Endothelial cell (in vitro differentiated cells): ENCODE results near the gene CD248. TPM values are rescaled to one million over a fixed set of nuclear protein-coding genes. Genes with fewer than 3 reads are reported as not detected.

Experiments used
- DNase-seq: peaks from one replicate; pipeline ENCODE4 v3.0.0; 2021; ENCODE audit warnings: low spot score
- H3K27ac Mint-ChIP-seq: one replicate; pipeline ENCODE4 v1.8.0; 2021; ENCODE audit warnings: mixed read lengths, inconsistent platforms; ENCODE audit not compliant: unreplicated experiment
- H3K27me3 Mint-ChIP-seq: one replicate; pipeline ENCODE4 v1.8.0; 2021; ENCODE audit warnings: mild to moderate bottlenecking, moderate library complexity, mixed read lengths, inconsistent platforms; ENCODE audit not compliant: unreplicated experiment
- H3K36me3 Mint-ChIP-seq: one replicate; pipeline ENCODE4 v1.8.0; 2021; ENCODE audit warnings: mild to moderate bottlenecking, low read depth, mixed read lengths, inconsistent platforms; ENCODE audit not compliant: unreplicated experiment
- H3K4me1 Mint-ChIP-seq: one replicate; pipeline ENCODE4 v1.8.0; 2021; ENCODE audit warnings: mild to moderate bottlenecking, mixed read lengths, inconsistent platforms; ENCODE audit not compliant: unreplicated experiment
- H3K4me3 Mint-ChIP-seq: one replicate; pipeline ENCODE4 v1.8.0; 2021; ENCODE audit warnings: mild to moderate bottlenecking, mixed read lengths, inconsistent platforms; ENCODE audit not compliant: unreplicated experiment
- H3K9me3 Mint-ChIP-seq: one replicate; pipeline ENCODE4 v1.8.0; 2021; ENCODE audit warnings: mixed read lengths, inconsistent platforms; ENCODE audit not compliant: unreplicated experiment
- total RNA-seq: library from RNA; stranded (reverse); fragmentation: NEBNext Ultra II Directional; extraction: Animal tissue kit (Norgen Biotek cat#: 25700); gene quantifications from one replicate; pipeline ENCODE4 v1.2.1, GENCODE V29; 2021; ENCODE audit not compliant: unreplicated experiment
- TF ChIP-seq, protein P1 (sequence below): fragments of 200-600 bp; sonication (generic); IDR thresholded peaks from one replicate; pipeline ENCODE4 v1.5.0; 2021; ENCODE audit warnings: antibody characterized with exemption; ENCODE audit not compliant: unreplicated experiment

Gene CD248
- total RNA-seq, 1 donor from 2014 or later: 2.9 TPM

DNA sequence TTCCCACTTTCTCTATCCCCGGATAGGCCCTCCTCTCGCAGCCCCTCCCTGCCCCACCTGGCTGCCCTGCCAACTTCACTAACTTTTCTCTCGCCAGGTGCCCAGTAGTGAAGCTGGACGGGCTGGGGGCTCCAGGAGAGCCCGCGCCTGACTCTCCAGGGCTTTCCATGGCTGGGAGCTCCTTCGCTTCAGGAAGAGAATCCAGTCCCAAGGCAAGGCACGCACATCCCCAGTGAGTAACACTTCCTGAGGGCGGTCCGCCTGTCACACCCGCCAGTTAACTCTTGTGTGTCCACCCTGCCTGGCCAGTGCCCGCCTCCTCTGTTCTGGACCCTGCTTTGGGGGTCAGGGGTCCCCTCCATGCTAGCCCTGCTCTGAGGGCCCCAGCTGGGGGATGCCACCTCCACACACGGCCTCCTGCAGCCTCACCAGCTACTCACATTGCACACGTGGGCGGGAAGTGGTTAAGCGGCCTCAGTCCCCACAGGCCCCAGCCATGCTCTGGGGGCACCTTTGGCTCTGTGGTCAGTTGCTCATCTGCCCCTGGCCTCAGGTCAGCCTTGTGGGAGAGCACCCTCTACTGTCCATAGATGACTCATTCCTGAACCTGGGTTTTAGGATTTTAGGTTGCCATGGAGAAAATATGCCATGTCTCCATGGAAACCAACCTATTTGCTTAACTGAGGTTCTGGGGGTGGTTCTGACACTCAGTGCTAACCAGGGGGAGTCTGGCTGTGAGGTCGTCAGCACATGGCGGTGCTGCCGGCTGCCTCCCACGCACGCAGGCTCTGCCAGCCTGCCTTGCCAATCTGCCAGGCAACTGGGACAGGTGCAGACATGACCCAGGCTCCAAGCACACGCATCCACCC is 19.6 kb upstream of the CD248 start, which contains the start of gene RIN1:
RIN1 (minus strand) TSS at position 201 of the 869 bp plus-strand sequence; CDS start at position 169, 32 bp downstream.
- H3K27ac Mint-ChIP-seq: peak within 1 kb of the TSS; percentile 77
- H3K9me3 Mint-ChIP-seq: no peaks in the 10 kb centered on the region
- H3K27me3 Mint-ChIP-seq: peaks cover 12% of the 10 kb centered on the region
- peak; percentile 60 for DNase-seq
- TF ChIP-seq, protein P1, sequence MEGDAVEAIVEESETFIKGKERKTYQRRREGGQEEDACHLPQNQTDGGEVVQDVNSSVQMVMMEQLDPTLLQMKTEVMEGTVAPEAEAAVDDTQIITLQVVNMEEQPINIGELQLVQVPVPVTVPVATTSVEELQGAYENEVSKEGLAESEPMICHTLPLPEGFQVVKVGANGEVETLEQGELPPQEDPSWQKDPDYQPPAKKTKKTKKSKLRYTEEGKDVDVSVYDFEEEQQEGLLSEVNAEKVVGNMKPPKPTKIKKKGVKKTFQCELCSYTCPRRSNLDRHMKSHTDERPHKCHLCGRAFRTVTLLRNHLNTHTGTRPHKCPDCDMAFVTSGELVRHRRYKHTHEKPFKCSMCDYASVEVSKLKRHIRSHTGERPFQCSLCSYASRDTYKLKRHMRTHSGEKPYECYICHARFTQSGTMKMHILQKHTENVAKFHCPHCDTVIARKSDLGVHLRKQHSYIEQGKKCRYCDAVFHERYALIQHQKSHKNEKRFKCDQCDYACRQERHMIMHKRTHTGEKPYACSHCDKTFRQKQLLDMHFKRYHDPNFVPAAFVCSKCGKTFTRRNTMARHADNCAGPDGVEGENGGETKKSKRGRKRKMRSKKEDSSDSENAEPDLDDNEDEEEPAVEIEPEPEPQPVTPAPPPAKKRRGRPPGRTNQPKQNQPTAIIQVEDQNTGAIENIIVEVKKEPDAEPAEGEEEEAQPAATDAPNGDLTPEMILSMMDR: no peak
- H3K36me3 Mint-ChIP-seq: peaks cover 8% of the 10 kb centered on the region
- peaks cover 7% of the 10 kb centered on the region for H3K4me1 Mint-ChIP-seq
- H3K4me3 Mint-ChIP-seq: peak within 1 kb of the TSS; percentile 87

DNA sequence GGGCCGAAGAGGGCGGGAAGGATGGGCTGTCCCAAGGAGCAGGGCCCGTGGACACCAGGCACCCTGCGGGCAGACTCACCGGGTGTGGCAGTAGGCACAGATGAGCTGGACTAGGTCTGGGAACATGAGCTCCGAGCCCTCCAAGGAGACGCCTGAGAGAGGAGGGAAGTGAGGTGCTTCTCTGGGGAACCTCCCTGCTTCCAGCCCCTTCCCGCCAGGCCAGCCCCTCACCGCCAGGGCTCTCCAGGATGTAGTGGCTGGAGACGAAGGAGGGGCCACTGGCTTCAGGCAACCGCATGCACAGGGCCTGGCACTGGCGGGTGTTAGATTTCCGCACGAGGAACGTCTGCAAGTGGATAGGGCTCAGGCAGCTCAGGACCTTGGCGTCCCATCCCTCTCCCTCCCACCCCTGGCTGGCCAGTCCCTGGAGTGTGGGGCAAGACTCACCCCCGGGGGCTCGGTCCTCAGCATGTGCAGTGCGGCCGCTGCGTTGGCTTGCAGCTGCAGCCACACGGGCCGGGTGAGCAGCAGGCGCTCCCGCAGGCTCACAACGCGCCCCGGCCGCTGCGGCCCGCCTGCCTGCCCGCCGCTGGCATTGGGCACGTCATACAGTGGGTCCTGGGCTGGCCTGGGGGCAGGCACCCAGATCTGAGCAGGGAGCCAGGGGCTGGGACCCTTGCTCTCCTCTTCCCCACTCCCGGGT is 18.8 kb upstream of the CD248 start:
- no peak overlapping the region for H3K27ac Mint-ChIP-seq
- peaks cover 7% of the 10 kb centered on the region for H3K4me1 Mint-ChIP-seq
- H3K27me3 Mint-ChIP-seq: peaks cover 11% of the 10 kb centered on the region
- H3K9me3 Mint-ChIP-seq: no peaks in the 10 kb centered on the region
- TF ChIP-seq, protein P1: no peak
- H3K36me3 Mint-ChIP-seq: peaks cover 4% of the 10 kb centered on the region
- peak; percentile 50 for DNase-seq
- H3K4me3 Mint-ChIP-seq: peak overlapping the region; percentile 87

DNA sequence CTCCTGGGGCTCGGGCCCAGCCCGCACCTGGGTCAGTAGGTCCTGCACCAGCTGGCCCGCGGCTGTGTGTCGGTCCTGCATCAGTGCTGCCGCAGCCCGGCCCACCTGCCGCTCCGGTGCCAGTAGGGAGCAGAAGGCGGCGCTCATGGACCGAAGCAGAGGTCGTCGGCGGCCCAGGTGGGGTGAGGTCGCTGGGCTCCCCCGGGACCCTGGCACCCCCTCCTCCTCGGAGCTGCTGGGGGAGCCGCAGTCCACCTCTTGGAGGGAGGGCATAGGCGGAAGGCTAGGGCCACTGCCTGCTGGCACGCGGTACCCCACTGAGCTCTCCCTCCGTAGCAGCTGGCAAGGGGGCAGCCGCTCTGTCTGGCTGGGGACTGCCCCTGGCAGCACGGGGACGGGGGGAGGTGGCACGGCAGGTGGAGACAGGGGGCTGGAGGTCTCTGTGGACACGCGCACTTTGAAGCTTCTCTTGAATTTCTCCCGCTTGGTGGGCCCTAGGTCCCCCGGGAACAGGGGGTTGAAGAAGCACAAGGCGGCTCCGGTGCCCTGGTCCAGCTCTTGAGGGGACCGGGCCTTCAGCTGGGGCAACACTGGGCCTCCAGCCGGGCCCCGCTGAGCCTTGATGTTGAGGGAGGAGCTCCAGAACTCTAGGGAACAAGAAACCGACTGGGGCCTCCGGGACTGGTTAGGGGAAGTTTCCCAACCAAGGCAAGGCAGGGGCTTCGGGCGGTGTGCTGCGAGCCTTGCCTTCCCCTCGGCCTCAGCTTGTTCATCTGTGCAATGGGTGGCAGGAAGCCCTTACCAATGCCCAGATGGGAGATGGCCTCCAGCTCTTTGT is 18.0 kb upstream of the CD248 start:
- no peak for DNase-seq
- H3K4me3 Mint-ChIP-seq: no peak overlapping the region
- TF ChIP-seq, protein P1: no peak
- H3K27me3 Mint-ChIP-seq: peaks cover 14% of the 10 kb centered on the region
- H3K27ac Mint-ChIP-seq: no peak overlapping the region
- H3K4me1 Mint-ChIP-seq: peaks cover 7% of the 10 kb centered on the region
- peaks cover 4% of the 10 kb centered on the region for H3K36me3 Mint-ChIP-seq
- H3K9me3 Mint-ChIP-seq: no peaks in the 10 kb centered on the region

DNA sequence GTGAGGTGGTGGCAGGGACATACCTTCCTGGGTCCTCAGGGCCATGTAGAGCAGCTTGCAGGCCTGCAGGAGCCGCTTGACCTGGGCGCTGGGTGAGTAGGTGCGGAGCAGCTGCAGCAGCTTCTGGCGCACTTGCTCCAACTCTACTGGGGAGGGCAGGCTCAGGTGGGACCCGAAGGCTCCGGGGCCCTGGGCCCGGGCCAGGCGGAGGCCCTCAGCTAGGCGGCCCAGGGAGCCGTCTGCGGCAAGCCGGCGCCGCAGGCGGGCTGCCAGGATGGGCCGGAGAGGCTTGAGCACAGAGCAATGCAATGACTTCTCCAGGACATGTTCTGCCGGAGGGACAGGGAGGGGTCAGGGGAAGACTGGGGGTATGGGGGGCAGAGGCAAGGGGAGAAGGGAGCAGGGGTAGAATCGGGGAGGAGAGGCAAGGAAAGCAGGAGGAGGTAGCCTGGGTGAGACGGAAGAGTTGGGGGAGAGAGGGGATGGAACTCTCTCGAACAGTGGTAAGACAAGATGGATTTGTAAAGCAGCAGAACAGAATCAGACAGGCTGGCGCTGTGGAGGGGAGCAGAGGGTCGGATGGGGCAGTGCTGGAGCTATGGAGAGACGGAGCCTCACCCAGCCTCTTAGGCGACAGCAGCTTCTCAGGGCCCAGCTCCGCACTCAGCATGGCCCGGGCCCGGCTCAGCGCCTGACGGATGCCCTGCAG is 17.2 kb upstream of the CD248 start:
- TF ChIP-seq, protein P1: no peak
- Mint-ChIP-seq H3K27ac (no peak overlapping the region), H3K9me3 (no peaks in the 10 kb centered on the region), H3K36me3 (peaks cover 3% of the 10 kb centered on the region), H3K4me1 (peaks cover 7% of the 10 kb centered on the region), H3K27me3 (peaks cover 13% of the 10 kb centered on the region), H3K4me3 (no peak overlapping the region)
- DNase-seq: no peak
